Activated CD4-positive, alpha-beta T cell treated with anti-CD3 and anti-CD28 coated beads for 48 hours (primary cell): ENCODE results near the gene TMEM63B.
"Not testable (repeated sequence)": the region's sequence is repeated elsewhere in the genome, so short reads cannot be mapped to it uniquely, and the experiment has no call there.

Experiments used
- DNase-seq: peaks from one replicate; pipeline ENCODE4 v3.0.0-alpha.2; 2020

The TMEM63B gene

DNA sequence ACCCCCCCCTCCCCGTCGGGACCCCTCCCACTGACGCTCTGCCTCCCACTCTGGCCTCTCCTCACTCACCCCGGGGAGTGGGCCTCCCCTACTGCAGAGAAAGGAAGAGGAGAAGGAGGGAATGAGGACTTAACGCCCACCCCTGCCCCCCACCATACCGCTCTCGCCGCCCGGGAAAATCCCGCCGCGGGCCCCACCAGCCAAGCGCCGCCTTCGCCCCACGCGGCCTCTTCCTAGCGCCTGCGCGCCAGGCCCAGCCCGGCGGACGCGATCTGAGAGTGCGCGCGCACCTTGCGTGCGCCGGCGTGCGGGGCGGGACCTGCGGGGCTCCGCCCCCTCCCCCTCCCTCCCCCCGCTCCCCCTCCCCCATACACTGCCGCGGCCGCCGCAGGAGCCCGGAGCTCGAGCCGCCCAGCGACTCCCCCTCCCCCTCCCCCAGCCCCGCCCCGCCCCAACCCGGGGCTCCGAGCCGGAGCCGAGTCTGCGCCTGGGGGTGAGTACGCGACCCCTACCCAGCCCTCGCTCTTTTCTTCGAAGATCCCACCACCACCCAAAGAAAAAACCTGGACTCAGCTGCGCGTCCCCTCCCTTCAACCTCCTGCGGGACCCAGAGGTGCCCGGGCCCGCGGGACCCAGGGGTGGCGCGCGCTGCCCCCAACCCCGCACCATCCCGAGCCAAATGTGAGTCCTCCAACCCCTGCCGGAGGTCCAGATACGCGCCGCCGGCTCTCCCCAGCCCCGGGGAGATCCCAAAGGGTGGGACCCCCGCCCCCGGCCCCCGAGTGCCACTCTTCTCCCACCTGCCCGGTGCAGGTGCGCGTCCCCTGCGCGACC, at the start of gene TMEM63B, which contains the start of gene MRPL14:
TSS of gene TMEM63B (plus strand) at position 369 of the 834 bp plus-strand sequence. CDS start 7,031 bp downstream, outside the sequence.
TSS of gene MRPL14 (minus strand) at position 267 of the 834 bp plus-strand sequence. CDS start 10,841 bp downstream, outside the sequence.
- DNase-seq: peak; percentile 92

- DNase-seq: no peak
These were observed 49.0 kb upstream of the TMEM63B start for GRCh38 chr6:44078219-44078826.

GRCh38 chr6:44078827-44079671, 48.3 kb upstream of the TMEM63B start:
- peak; percentile 79 for DNase-seq

GRCh38 chr6:44079672-44080071, 47.7 kb upstream of the TMEM63B start:
- DNase-seq: no peak

DNA sequence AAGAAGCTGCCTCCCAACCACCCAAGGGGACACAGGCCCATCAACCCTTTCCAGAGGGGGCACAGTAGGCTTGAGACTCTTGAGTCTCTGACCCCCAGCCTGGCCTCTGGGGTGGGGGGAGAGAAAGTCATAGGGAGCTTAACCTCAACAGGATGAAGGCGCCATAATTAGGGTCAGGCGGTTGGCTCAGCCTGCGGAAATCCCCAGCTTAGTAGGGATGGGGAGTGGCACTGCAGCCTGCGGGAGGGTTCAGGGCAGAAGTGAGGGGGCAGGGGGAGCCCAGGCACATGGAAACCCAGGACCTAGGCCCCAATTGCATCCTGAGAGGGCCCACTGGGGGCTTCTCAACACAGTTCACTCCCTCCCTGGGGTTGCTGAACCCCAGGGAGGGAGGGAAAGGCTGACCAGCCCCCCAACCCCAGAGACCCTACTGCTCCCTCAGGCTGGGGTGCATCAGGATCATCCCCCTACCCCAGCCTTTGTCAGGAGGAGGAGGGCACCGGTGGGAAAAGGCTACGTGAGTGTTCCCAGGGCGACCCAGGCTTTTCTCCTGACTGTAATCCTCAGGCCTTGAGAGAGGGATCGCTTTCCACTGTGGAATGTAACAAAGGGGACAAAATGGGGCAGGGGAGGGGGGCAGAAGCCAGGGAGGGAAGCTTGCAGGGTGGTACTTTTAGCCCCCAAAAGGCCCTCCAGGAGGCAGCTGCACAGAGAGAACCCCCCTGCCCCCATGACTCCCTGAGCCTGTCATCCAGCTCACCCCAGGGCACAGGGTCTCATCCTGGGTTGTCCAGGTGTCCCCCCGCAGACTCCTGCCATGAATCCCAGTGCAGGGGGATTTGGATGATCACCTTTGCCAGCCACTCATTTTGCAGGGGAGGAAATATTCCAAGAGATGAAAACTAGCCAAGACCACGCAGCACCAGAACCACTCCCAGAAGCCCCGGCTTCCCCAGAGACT, 46.5 kb upstream of the TMEM63B start:
- no peak for DNase-seq

GRCh38 chr6:44081753-44082152, 45.6 kb upstream of the TMEM63B start:
- no peak for DNase-seq

GRCh38 chr6:44082872-44083321, 44.5 kb upstream of the TMEM63B start:
- no peak for DNase-seq

- DNase-seq: no peak
These were observed 42.9 kb upstream of the TMEM63B start for GRCh38 chr6:44084231-44085014.

- no peak for DNase-seq
These were observed 42.1 kb upstream of the TMEM63B start for GRCh38 chr6:44085219-44085618.

DNA sequence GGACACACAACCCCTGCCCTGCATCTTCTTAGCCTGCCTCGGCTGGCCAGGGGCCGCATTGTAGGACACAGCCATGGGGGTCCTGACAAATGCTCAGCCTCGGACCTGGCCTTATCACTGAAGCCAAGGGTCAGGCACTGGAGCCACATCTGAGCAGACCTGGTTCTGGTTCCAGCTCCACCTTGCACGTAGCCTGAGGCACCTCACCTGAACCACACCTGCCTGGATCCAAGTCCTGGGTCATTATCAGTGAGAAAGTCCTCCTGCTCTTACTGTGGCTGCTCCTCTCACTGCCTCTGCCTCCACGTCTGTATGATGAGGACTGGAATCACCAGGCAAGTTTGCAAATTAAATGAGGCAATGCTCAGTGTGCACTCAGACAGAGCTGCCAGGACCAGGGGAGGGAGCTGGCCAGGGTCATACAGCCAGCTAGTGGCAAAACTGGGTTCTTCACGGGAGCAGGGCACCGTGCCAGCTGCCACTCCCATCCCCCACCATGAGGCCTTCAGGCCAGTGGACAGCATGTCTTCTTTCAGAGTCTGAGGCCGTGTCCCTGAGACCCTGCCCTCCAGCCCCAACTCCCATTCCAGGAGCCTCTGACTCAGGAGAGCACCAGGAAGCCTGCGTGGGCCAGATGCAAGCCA, 40.3 kb upstream of the TMEM63B start:
- no peak for DNase-seq

- DNase-seq: no peak
These were observed 39.7 kb upstream of the TMEM63B start for GRCh38 chr6:44087623-44088022.

- DNase-seq: no peak
These were observed 38.3 kb upstream of the TMEM63B start for GRCh38 chr6:44088827-44089590.

- DNase-seq: no peak
These were observed 36.9 kb upstream of the TMEM63B start for GRCh38 chr6:44090465-44090864.

- not testable (repeated sequence) for DNase-seq
These were observed 36.0 kb upstream of the TMEM63B start for GRCh38 chr6:44091356-44091755.

DNA sequence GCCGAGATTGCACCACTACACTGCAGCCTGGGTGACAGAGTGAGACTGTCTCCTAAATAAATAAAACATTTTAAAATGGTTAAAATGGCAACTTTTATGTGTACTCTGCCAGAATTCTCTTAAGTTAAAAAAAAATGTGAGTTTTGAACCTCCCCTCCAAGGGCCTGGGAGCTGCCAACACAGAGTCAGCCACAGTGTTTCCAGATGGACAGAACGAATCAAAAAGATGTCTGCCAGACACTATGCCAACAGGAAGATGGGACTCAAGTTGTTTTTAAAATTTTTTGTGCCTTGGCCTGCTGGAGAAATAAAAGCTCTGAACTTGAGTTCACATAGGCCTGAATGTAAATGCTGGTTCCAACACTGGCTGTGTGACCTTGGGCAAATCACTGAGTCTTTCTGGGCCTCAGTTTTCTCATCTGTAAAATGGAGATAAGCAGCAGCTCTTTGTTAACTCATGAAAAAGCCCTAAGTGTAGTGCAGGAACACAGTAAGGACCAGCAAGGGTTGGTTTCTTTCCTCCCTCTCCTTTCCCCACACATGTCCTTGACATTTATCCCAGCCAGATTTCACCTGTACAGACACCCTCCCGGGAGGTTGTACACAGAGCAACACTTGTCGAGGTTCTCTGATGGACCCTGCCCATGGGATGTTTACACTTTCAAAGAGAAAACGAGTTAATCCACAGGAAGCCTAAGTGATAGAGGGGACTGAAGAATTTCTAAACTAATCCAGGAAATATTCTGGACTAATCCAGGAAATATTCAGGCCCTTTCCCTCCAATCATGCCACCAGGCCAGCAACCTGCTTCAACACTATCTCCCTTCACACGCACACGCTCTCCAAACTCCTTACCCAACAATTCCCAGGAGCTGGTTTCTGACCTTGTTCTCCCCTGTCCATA, 35.1 kb upstream of the TMEM63B start:
- no peak for DNase-seq

DNA sequence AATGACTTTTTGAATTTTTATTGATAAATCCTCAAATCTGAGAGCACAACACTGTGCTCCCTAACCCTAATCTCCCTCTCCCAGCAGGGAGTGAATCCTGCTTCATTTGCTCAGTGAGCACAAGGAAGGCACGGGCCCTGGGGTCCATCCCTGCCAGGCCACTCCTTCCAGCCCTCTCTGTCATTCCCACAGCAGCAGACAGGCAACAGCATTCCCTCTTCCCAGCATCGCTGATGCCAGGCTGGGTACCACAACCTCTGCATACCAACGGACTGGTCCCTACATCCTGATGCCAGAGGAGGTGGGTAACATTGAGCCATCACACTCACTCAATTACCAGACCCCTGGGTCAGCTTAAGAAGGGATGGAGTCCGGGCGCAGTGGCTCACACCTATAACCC, 34.3 kb upstream of the TMEM63B start:
- no peak for DNase-seq

- DNase-seq: no peak
These were observed 33.5 kb upstream of the TMEM63B start for GRCh38 chr6:44093750-44094402.
